Measurements from ENCODE around the gene PLET1. TPM values are rescaled to one million over a fixed set of nuclear protein-coding genes. Genes with fewer than 3 reads are reported as not detected.
"Not testable (repeated sequence)": the region's sequence is repeated elsewhere in the genome, so short reads cannot be mapped to it uniquely, and the experiment has no call there.

PLET1 gene
- total RNA-seq, 2 experiments from 2014 or later: not detected

DNA sequence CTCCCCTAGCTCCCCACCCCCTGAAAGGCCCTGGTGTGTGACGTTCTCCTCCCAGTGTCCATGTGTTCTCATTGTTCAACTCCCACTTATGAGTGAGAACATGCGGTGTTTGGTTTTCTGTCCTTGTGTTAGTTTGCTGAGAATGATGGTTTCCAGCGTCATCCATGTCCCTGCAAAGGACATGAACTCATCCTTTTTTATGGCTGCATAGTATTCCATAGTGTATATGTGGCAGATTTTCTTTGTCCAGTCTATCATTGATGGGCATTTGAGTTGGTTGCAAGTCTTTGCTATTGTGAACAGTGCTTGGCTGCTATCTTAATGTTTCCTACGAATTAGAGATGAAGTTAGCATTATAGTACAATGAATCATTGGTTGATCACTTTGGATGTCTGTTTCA lies 61.6 kb downstream of the PLET1 start:
- H3K27me3 Mint-ChIP-seq (ENCODE audit: low read depth); H3K4me1 Mint-ChIP-seq (ENCODE audit: low read depth); H3K9me3 Mint-ChIP-seq; DNase-seq; H3K27ac Mint-ChIP-seq; intact Hi-C loops (cut with micrococcal nuclease); H3K36me3 Mint-ChIP-seq (ENCODE audit: low read depth); H3K4me3 Mint-ChIP-seq: not testable (repeated sequence)
- CTCF ChIA-PET: interaction anchor here (0.6 to 0.7 kb wide), 2 partner anchors 11 to 957 kb away, joined by 3 to 4 read pairs; no protein-coding TSS in a partner anchor

Other genes with a start within 250 kb of the PLET1 start
- 10 to 100 TPM; 34.2 to 36.8 TPM for gene DLAT, start 235.5 kb downstream of the PLET1 start, total RNA-seq
- under 1 TPM; 0.35 to 0.50 TPM for gene PIH1D2, start 186.8 kb downstream of the PLET1 start, total RNA-seq
- 10 to 100 TPM; 14.8 to 19.6 TPM for gene NKAPD1, start 186.6 kb downstream of the PLET1 start, total RNA-seq
- gene TIMM8B, start 174.1 kb downstream of the PLET1 start, total RNA-seq: 10 to 100 TPM; 35.4 to 41.7 TPM
- gene SDHD, start 174.0 kb downstream of the PLET1 start, total RNA-seq: 100 to 1,000 TPM; 101 to 115 TPM
- gene IL18, start 96.8 kb downstream of the PLET1 start, total RNA-seq: not detected
- not detected for gene TEX12, start 93.5 kb downstream of the PLET1 start, total RNA-seq
- under 1 TPM; 0.30 to 0.45 TPM for gene BCO2, start 85.3 kb downstream of the PLET1 start, total RNA-seq
- gene PTS, start 34.4 kb downstream of the PLET1 start, total RNA-seq: 10 to 100 TPM; 34.6 to 39.0 TPM